GM19397 (cell line): ENCODE results near the gene RIMBP2.
"Not testable (repeated sequence)": the region's sequence is repeated elsewhere in the genome, so short reads cannot be mapped to it uniquely, and the experiment has no call there.

Source experiments
- ATAC-seq: cut with Tn5 transposase; IDR thresholded peaks from one replicate; pipeline ENCODE4 v1.9.1; 2021; ENCODE audit warnings: mild to moderate bottlenecking, moderate library complexity; ENCODE audit not compliant: unreplicated experiment

The RIMBP2 gene

DNA sequence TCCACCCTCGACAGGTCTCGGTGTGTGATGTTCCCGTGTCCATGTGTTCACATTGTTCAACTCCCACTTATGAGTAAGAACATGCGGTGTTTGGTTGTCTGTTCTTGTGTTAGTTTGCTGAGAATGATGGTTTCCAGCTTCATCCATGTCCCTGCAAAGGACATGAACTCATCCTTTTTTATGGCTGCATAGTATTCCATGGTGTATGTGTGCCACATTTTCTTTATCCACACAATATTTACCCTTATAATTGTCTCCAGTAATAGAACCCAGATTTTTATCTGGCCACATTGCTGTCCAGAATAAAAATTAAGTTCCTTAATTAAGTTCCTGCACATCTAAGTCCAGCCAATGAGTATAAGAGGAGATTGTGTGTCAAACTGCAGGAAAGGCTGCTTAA, 22.3 kb upstream of the RIMBP2 start:
- not testable (repeated sequence) for ATAC-seq

GRCh38 chr12:130737731-130738130, 21.6 kb upstream of the RIMBP2 start:
- ATAC-seq = no peak

- ATAC-seq = no peak
Measured at GRCh38 chr12:130729344-130729743, 13.2 kb upstream of the RIMBP2 start.

DNA sequence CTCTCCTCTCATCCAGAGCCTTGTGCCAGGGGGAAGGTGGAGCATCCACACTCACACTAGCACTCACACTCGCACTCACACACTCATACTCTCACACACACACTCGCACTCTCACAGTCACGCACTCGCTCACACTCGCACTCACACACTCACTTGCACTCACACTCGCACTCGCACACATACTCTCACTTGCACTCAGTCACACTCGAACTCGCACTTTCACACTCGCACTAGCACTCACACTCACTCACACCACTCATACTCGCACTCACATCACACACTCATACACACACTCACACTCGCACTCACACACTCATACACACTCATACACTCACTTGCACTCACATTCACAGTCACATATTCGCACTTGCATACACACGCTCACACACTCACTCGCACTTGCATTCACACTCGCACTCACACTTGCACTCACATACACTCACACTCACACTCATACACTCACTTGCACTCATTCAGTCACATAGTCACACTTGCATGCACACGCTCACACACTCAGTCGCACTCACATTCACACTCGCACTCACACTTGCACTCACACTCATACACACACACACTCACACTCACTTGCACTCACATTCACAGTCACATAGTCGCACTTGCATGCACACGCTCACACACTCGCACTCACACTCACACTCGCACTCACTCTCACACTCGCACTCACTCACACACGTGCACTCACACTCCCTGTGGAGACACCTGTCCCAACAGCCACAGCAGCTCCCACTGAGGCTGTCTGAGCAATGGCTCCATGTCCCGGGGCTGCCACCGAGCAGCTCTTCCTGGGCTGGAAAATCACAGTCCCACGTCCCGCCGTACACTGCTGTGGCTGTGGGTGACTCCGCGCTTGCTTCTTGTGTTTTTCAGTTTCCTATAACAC, 12.3 kb upstream of the RIMBP2 start:
- ATAC-seq = no peak

- ATAC-seq = no peak
Measured at GRCh38 chr12:130719263-130719859, 3.3 kb upstream of the RIMBP2 start.

DNA sequence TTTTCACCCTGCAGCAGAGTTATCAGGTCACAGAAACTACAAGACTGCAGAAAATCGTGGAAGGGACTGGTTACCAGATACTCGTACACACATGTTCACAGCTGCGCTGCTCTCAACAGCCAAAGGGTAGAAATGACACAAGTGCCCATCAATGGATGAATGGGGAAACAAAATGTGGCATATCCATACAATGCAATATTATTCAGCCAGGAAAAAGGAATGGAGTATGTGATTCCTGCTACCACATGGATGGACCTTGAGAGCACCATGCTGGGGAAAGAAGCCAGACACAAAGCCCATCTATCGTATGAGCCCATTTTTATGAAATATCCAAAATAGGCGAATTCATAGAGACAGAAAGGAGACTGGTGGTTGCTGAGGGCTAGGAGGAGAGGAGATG, 1.7 kb upstream of the RIMBP2 start:
- ATAC-seq = no peak

- ATAC-seq = no peak
Measured at GRCh38 chr12:130716969-130717366, 869 bp upstream of the RIMBP2 start.

- no peak for ATAC-seq
Measured at GRCh38 chr12:130715150-130715997, 725 bp downstream of the RIMBP2 start.

GRCh38 chr12:130714591-130715149, 1.4 kb downstream of the RIMBP2 start:
- no peak for ATAC-seq

DNA sequence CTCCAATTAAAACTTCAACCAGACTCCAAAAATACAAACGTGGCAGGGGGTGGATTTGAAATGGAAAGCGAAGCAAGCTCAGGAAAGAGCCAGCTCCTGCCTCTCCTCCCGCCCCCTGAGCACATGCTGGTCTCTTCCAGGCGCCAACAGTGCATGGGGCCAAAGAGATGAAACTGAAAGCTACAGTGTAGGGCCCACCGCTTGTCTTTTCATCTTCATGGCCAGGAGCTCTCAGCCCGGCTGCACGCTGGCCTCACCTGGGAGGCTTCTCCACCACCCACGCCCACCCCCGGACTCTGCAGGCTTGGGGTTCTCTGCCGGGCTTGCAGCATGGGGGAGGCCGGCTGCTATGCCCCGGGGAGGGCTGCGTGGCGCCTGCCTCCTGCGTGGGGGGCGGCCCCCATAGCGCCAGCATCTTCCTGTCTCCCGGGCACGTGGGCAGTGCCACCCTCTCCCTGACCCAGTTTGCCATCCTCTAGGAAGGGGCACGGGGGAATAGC, 2.0 kb downstream of the RIMBP2 start:
- no peak for ATAC-seq

- no peak for ATAC-seq
Measured at GRCh38 chr12:130713581-130713991, 2.5 kb downstream of the RIMBP2 start.

DNA sequence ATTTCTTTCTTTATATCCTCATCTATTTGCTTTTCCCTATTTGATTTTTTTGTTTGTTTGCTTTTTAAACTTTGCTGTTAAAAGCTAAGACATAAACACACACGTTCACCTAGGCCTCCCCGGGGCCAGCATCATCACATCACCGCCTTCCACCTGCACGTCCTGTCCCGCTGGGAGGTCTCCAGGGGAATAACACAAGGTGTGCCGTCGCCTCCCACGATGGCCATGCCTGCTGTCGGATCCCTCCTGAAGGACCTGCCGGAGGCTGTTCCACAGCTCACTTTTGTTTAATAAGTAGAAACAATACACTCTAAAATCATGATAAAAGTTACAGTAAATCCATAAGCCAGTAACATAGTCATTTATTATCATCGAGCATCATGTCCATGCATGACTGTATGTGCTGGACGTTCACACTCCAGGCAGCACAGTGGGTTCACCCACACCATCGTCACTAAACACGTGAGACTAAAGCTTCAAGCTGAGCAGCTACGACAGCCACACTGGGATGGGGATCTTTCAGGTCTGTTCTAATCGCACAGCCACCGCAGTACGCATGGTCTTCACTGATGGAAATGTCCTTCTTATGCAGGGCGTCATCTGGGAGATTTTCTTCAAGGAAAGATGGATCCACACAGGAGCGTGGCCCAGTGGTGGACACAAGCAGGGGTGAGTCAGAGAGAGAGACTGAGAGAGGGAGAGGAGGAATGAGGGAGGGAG, 3.6 kb downstream of the RIMBP2 start:
- no peak for ATAC-seq

DNA sequence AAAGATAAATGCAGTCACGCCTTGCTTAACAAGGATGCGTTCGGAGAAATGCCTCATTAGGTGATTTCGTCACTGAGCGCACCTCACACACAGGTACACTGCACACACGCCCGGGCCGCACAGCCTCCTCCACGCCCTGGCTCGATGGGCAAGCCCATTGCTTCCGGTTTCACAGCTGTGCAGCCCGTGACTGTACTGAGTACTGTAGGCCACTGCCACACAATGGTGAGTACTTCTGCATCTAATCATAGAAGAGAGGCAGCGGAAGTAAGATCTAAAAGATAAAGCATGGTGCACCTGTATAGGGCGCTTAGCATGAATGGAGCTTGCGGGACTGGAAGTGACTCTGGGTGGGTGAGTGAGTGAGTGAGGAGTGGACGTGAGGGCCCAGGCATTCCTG, 4.3 kb downstream of the RIMBP2 start:
- no peak for ATAC-seq

GRCh38 chr12:130710733-130711080, 5.4 kb downstream of the RIMBP2 start:
- no peak for ATAC-seq

DNA sequence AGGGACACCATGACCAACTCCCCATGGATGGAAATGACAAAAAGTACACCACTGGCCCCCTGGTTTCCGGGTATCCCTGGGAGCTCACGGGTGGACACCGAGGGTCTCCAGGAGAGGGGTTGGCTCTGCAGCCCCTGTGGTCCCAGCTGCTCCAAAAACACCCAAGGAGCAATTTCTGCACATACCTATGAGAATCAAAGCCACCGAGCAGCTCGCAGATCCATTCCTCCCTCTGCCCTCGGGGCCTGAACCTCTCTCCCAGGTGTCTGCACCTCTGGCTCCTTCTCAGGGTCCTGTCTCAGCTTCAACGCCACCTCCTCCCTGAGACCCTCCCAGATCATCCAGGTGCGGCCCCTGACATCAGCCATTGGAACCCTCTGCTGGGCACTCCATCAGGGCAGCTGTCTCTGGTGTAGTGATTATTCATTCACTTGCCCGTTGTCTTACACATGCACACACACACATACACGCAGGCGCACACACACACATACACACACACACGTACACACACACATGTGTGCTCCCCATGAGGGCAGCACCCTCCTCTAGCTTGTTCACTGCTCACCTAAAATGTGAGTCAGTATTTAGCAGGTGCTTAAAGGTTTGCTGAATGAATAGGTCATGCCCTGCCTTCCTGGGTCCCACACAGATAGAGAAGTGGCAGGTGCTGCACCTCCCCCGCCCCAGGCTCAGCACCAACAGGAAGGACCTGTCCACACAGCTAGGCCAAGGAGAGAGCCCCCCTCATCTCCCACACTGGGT, 5.9 kb downstream of the RIMBP2 start:
- no peak for ATAC-seq

- no peak for ATAC-seq
Measured at GRCh38 chr12:130709151-130709970, 6.7 kb downstream of the RIMBP2 start.

DNA sequence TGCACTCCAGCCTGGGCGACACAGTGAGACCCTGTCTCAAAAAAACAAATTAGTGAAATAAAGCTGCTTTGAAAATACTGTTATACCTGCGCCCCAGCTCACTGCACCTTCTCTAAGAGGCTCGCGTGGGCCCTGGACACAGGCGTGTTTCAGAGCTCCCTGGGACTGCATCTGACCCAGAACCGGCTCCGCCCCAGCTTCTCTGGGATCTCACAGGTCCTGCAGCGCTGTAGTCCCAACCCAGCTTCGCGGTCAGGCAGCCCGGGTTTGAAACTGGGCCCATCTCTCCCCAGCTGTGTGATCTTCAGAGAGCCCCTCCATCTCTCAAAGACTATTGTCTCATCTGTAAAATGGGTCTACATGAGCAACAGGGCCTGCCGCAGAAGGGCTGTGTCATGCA, 7.5 kb downstream of the RIMBP2 start:
- ATAC-seq = no peak

DNA sequence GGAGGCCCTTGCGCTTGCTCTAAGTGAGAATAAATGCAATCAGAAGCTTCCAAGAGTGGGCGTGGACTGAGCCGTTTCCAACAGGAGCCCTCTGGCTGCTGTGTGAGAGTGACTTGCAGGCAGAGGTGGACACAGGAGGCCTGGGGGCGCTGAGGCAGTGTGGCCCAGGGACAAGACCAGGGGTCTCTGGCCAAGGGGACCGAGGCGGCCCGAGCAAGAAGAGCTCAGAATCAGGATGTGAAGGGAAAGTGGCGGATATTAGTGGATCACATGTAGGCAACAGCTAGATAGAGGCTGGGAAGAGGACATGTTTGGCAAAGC, 8.6 kb downstream of the RIMBP2 start:
- no peak for ATAC-seq
